Hematopoietic multipotent progenitor cell treated with erythropoietin and hydrocortisone succinate and interleukin-3 and kit ligand, for 8 days (in vitro differentiated cells): ENCODE results near the gene GUCY1A2.
"Not testable (repeated sequence)": the region's sequence is repeated elsewhere in the genome, so short reads cannot be mapped to it uniquely, and the experiment has no call there.

Experiments used
- DNase-seq: peaks from one replicate; pipeline ENCODE4 v3.0.0-alpha.2; 2015

GUCY1A2 gene, protein sequence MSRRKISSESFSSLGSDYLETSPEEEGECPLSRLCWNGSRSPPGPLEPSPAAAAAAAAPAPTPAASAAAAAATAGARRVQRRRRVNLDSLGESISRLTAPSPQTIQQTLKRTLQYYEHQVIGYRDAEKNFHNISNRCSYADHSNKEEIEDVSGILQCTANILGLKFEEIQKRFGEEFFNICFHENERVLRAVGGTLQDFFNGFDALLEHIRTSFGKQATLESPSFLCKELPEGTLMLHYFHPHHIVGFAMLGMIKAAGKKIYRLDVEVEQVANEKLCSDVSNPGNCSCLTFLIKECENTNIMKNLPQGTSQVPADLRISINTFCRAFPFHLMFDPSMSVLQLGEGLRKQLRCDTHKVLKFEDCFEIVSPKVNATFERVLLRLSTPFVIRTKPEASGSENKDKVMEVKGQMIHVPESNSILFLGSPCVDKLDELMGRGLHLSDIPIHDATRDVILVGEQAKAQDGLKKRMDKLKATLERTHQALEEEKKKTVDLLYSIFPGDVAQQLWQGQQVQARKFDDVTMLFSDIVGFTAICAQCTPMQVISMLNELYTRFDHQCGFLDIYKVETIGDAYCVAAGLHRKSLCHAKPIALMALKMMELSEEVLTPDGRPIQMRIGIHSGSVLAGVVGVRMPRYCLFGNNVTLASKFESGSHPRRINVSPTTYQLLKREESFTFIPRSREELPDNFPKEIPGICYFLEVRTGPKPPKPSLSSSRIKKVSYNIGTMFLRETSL

DNA sequence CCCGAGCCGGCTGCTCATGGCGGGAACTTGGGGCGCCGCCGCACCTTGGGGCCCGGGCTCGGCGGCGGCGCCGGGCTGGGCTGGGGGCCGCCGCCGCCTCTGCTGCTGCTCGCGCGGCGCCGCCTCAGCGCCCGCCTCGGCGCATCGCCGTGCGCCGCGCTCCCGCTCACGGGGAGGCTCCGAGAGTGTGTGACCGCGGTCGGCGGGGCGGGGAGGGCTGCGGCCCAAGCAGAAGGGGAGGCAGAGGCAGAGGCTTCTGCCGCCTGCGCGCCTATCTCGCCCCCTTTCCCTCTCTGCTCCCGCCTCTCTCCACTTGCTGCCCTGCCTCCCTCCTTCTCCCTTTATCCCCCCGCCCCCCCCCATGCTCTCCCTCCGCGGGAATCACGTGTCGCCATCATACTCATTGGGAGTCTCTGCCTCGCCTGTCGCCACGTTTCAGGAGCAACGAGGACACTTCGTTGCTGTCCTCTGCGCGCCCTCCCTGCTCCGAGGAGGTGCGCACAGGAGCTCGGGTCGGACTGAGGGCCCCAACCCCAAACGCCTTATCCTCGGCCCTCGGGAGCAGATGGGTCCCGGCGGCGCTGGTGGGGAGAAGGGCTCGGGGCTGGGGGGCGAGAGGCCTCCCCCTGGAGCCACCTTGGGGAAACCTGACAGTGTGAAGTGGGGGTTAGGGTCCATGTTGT lies at the start of gene GUCY1A2:
Gene GUCY1A2, minus strand, starts transcription at position 258 of the 683 bp plus-strand sequence. CDS start 421 bp downstream, outside the sequence.
- no peak for DNase-seq

DNA sequence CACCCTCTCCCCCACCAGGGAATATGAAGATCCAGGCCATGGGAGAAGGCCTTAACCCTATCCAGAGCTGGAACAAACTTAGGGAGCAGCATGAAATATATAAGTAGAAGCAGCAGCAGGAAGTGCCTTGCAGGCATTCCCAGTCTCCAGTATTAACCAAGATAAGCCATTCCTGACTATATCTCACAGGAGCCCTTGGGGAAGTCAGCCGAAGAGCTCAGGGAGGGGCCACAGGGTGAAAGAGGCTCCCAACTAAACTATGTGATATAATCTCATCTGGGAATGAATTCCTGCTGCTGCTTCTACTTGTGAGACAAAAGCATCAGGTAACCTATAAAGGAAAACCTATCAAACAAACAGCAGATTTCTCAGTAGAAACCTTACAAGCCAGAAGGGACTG lies 36.1 kb upstream of the GUCY1A2 start:
- no peak for DNase-seq

DNA sequence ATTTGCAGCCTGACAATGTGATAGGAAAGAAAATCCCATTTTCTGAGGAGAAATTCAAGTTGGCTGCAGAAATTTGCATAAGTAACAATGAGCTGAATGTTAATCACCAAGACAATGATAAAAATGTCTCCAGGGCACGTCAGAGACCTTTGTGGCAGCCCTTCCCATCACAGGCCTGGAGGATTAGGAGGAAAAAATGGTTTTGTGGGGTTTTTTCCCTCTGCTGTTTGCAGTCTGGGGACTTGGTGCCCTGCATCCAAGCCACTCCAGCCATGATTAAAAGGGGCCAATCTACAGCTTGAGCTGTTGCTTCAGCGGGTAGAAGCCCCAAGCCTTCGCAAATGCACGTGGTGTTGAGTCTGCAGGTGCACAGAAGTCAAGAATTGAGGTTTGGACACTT lies 33.1 kb upstream of the GUCY1A2 start:
- not testable (repeated sequence) for DNase-seq

DNA sequence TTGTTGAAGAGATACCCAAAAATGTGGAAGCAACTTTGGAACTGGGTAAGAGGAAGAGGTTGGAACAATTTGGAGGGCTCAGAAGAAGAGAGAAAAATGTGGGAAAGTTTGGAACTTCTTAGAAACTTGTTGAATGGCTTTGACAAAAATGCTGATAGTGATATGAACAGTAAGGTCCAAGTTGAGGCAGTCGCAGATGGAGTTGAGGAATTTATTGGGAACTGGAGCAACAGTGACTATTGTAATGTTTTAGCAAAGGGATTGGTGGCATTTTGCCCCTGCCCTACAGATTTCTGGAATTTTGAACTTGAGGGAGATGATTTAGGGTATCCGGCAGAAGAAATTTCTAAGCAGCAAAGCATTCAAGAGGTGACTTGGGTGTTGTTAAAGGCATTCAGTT lies 32.6 kb upstream of the GUCY1A2 start:
- not testable (repeated sequence) for DNase-seq

DNA sequence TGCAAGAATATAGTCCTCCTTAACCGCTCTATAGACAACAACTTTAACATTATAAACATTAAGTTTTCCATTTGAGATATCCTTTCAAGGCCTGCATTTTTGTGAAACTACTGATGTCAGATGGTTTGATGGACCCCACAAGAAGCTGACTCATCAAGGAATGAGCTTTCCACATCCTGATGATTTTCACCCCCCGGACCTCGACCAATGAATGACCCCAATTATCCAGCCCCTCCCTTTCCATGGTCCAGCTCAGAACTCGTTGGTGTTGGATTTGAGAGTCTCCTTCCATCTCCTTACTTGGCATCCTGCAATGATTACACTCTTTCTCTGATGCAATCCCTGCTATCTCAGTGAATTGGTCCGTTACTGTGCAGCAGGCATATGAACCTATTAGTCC lies 31.8 kb upstream of the GUCY1A2 start:
- DNase-seq: no peak

DNA sequence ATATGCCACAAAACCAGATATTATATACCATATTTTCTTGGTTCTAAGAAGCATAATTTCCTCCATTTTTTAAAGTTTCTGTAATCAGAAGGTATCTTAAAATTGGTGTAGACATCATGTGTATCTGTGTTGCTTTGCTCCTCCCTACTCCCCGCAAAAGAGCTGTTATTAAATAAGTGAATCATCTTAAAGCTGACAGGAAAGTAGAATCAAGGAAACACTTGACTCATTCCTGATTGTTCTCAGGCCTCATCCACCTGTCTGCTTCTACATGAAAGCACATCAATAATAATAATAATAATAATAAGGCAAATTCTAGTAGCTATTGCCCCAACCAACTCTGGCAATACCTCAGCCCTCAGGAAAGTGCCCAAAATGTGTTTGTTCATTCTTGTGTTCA lies 26.2 kb upstream of the GUCY1A2 start:
- DNase-seq: no peak

DNA sequence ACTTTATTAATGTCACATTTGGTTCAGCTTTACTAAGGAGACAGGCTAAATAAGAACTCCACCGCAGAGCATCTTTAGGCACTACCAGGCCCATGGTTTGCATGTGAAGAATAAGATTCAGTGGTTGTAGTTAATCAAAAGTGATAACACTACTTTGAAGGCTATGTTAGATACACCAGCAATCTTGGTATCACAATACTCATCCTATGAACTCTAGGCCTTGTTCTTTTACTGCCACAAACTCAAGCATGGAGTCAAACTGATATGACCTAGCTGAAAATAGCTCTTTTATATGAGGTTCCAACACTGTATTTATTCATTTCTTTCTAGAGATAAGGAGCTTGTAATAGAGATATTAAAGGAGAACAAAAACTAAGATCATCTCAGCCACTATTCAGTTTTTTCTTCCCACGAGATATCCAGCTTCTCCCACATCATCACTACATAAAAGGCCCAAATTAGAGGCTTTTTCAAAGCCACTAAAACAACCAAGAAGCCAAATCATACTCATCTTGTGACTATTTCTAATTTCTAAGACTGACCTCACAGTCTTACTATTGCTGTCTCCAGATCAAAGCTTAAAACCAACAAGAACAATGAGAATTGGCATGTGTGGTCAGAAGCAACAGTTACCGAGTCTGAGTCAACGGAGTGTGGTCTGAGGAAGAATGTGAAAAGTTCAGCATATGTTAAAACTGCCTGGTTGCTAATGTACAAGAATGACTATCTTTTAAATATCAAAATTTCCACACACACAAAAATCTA lies 25.1 kb upstream of the GUCY1A2 start:
- DNase-seq: no peak

DNA sequence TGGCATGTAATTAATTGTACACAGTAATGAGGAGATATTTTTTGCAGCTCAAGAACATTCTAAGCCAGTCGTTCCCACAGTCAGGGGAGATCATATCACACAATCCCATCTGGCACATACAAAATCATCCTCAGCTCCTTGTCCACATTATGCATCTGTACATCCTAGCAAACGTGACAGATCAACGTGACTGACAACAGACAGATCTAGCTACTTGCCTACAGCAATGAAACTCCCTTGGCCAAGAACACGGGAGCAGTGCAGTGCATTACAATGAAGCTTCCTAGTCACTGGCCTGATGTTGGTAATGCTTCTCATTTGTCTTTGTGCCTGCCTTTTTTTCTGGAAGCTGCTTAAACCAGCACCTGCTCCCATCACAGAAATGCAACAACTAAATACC lies 24.5 kb upstream of the GUCY1A2 start:
- no peak for DNase-seq

DNA sequence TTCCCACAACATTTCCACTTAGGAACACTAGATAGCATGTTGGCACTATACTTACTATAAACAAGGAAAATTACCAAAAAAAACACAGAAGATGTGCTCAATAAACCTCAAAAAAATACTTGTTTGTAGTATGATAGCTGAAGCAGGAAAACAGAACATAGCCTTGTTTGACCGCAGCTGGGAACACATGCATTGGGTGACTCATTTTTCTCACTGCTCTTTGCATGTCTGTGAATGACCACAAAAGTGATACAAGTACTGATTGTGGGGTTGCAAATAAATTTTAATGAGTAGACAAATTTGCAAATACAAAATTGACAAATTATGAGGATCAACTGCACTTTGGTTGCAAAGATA lies 22.8 kb upstream of the GUCY1A2 start:
- DNase-seq: peak; percentile 27

DNA sequence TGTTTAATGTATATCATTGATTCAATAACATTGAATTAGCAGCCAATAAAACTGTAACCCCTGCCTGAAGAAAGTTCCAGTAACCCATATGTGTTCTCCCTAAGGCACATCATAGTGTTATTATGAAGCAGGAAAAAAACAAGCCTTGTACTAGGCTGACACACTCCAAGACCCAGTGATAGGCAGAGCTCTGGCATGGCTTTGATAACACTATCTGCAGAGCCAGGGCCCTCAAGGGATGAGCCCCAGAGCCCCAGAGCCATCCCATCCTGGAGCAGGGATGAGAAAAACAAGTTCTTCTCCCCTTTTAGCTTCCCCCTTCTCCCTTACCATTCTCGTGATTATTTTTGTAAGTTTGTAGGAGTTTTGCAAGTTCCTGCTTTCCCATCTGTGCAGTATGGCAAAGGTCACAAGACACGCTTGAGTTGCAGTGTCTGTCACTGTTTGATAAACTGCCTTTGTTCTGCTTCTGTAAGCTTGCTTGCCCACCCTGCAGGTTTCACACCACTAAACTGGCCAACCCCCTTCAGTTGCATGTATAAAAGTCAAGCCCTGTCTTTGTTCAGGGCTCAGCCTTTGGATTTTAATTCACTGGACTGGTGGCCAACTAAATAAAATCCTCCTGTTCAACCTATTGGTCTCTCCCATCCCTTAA lies 22.3 kb upstream of the GUCY1A2 start:
- DNase-seq: peak; percentile 48

DNA sequence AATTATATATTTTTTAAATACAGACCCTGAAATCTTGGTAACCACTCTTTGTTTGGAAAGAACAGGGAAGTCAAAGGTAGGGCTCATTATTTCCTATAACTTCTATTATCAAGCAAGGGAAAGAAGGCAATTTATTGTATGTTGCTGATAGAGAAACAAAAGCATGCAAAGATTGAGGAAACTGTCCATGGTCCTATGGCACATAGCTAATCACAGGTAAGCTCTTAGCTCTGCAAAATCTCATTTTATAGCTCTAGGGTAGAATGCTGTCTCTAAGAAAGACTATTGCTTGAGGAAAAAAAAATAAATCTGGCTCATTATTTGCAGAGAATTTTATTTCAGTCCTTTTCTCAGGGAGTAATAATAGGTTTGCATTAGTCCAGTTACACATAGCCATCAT lies 7.4 kb upstream of the GUCY1A2 start:
- no peak for DNase-seq

DNA sequence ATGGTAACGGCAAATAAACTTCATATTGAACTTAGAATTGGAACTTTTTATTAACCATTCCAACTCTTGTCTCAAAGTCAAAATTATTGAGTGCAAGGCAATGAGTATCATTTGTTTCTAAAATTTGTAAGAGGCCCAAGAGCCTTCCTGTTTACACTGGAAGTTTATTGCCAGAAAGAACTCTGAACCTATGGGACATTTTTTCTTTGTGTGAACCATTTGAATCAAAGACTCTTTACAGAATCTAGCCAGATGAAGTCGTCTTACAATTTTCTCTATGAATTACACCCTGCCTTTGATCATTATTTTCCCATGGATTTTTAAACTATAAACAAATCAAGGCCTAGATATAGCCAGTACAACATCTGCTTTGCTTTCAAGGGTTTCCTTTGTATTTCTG lies 2.3 kb upstream of the GUCY1A2 start:
- DNase-seq: no peak

DNA sequence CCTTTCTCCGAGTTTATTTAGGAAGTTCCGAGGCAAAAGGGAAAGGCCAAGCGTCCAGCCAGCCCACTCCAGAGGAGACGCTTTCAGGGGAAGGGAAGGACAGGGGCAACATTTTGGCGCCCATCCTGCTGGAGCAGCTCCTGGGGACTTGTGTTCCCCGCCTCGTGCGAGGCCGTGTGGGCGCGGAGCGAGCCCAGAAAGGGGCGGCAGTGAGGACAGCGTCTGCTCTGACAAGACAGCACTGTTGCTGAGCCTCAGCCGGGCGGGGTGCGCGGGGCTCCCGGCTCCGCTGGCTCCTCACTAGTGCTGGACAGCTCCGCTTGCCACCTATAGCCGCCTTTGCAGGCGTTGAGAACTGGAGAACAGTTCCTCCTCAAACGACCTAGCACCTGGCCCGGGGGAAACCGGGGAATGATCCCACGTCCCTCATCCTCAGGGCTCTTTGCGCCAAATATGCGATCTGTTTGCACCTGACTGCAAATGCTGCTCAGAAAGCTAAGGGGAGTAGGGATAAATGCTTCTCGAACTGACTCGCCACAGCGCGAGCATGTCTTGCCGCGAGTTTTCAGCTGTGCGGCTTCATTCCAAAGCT lies 722 bp upstream of the GUCY1A2 start:
- peak; percentile 9 for DNase-seq

DNA sequence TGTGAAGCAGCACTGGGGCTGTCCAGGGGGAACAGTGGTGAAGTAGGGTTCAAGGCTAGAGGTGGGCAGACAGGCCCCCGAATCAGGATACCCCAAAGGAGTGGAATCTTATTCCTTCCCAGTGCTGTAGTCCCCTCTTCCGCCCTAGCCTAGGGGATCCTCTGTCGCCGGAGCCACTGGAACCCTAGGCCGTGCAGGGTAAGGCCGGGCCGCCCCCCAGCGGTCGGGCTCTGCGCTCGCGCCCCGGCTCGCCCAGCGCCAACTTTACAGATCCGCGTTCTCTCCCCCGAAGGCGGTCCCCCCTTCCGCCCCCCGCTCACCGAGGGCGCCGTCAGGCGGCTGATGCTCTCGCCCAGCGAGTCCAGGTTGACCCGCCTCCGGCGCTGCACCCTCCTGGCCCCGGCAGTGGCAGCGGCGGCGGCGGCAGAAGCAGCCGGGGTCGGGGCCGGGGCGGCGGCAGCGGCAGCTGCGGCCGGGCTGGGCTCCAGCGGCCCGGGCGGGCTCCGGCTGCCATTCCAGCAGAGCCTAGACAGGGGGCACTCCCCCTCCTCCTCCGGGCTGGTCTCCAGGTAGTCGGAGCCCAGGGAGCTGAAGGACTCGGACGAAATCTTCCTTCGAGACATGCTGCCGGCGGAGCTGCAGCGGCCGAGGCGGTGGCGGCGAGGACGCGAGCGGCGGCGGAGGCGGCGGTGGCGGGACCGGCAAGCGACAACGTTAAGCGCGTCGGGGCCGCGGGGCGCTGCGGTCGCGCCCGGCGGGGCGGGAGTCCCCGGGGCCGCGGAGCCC lies 650 bp downstream of the GUCY1A2 start:
- DNase-seq: no peak

DNA sequence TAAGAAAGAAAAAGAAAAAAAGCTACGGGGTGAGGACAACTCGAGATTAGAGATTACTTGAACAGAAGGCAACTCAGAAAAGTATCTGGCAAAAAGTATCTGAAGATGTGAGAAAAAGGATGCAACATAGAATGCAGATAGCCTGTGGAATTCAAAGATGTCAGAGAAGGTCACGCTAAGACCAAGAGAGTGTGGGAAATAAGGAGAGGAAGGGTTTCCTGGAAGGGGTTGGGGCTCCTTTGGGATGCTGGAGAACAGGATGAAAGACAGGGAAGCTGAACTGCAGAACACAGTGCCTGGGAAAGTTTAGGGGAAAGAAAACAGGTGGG lies 1.2 kb downstream of the GUCY1A2 start:
- no peak for DNase-seq

DNA sequence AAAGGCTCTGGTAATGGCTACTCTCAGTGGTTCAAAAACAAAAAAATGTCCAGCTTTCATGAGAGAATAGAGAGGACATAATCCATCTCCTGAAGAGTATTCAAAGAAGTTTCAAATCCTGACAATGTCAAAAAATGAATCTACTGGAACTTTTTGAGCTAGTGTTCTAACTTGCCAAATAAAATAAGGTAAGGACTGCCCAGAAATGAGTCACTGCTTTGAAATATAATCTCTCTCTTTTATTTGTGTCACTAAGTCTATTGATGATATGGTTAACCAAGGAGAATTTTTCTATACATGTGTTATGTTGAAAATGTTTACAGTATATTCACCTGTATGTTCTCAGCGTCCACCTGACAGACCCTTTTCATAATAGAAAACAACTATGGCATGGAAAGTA lies 3.4 kb downstream of the GUCY1A2 start:
- DNase-seq: no peak

DNA sequence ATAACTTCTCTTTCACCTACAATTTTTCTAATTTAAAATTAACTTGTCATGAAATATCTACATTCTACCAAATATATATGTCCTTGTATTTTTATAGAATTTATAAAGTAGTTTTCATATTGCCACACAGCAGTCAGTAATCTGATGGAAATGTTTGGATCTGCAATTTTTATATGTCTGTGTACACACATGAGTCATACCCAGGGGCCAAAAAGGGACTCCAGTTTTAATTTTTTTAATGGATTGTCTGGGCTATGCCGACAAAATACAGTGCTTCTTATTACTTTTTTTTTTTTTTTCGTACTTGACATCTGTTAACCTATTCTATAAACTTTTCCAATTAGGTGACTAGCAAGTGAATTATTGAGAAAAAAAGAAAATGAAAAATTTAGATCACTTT lies 6.3 kb downstream of the GUCY1A2 start:
- no peak for DNase-seq

DNA sequence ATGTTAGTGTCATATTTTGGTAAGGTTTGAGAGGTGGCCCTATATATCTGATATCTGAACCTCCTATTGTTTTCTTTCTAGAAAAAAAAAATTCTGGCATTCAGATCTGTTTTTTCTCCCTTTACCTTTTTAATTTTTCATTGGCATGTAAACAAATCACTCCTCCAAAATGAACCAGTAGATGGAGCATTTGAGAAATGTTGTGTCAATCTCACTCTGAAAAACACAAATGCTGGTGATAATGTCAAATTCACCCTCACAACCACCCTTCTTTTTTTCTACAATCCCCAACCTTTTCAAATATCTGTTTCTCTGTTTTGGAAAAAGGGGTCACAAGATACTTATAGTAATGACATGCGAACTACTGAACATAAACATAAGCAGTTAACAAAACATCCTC lies 9.1 kb downstream of the GUCY1A2 start:
- no peak for DNase-seq

DNA sequence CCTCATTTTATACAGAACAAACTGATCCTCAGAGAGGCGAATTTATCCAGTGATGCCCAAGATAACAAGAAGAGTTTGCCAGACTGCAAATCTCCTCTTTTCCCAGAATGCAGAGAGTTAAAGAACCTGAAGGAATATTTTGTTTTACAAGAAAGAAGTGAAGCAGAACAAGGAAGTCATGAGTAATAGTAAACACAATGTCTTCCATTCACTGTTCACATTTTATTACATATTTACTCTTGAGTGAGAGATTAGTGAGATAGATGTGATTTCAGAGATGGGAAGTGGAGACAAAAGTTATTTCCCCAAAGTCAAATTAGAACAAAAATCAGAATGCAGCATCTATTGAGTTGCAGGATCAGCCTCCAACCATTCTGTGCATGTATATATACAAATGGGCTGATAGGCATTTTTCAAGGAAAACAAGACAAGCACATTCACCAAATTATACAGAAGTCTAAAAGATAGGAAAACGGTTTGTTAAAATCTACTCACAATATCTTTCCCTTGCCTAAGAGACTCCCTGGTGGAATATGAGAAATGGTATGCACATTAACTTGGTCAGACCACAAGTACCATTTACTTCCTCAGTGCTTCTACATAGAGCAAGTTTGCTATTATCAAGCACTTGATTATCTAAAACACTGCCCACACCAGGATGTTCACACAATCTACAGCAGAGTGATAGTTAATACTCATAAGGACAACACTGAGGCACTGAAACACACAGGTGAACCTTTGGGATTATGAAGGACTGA lies 12.0 kb downstream of the GUCY1A2 start:
- no peak for DNase-seq

DNA sequence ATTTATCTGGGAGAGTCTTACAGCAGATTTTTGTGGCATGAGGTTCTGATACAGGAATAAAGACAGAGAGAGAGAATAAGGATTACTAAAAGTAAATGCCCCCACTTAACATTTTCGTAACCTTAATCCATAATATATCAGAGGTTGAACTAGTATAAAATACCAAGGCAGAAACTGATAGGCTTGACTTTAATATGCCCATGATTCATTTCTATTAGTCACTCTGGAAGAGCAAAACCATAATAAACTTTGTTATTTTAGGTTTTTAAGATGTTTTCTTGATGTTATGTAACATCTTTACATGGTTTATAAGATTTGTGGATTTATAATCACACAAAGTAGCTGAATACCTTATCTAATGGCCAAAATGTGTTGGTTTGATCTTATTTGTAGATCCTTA lies 19.1 kb downstream of the GUCY1A2 start:
- no peak for DNase-seq

DNA sequence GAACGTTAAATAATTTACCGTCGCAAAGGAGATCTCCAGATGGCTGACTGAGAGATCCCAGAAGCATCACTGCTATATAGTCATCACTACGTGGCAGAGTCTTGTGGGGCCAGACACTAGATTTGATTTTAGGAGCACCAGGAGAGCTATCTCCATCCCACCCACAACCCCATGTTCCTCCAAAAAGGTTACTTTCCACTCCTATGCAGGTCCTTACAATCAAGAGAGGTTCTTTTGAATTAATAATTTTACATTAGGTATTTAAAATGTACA lies 19.4 kb downstream of the GUCY1A2 start:
- no peak for DNase-seq
